HG03025 (cell line): ENCODE data around the gene PLOD2.

Experiments
- ATAC-seq: cut with Tn5 transposase; IDR thresholded peaks from one replicate; pipeline ENCODE4 v1.9.1; 2021; ENCODE audit warnings: mild to moderate bottlenecking, moderate library complexity; ENCODE audit not compliant: unreplicated experiment, low FRiP score

Gene PLOD2

GRCh38 chr3:146160964-146161662 lies at the start of gene PLOD2:
Gene PLOD2, minus strand, starts transcription at chr3:146161184. Its CDS starts 195 bp downstream, at chr3:146160989.
- ATAC-seq = peak; percentile 46

- ATAC-seq = no peak
These were observed 48.4 kb upstream of the PLOD2 start for GRCh38 chr3:146209371-146209770.

- ATAC-seq = no peak
These were observed 42.8 kb upstream of the PLOD2 start for GRCh38 chr3:146203776-146204175.

GRCh38 chr3:146200461-146201220 lies 39.7 kb upstream of the PLOD2 start:
- ATAC-seq = no peak

GRCh38 chr3:146199762-146200161 lies 38.8 kb upstream of the PLOD2 start:
- no peak for ATAC-seq

GRCh38 chr3:146196789-146197188 lies 35.8 kb upstream of the PLOD2 start:
- ATAC-seq = no peak

- no peak for ATAC-seq
These were observed 34.6 kb upstream of the PLOD2 start for GRCh38 chr3:146195605-146196004.

- ATAC-seq = no peak
These were observed 34.0 kb upstream of the PLOD2 start for GRCh38 chr3:146195030-146195429.

GRCh38 chr3:146191051-146191450 lies 30.1 kb upstream of the PLOD2 start:
- no peak for ATAC-seq

GRCh38 chr3:146189519-146190173 lies 28.7 kb upstream of the PLOD2 start:
- peak; percentile 96 for ATAC-seq

- ATAC-seq = no peak
These were observed 26.5 kb upstream of the PLOD2 start for GRCh38 chr3:146187334-146187950.

- no peak for ATAC-seq
These were observed 23.4 kb upstream of the PLOD2 start for GRCh38 chr3:146184241-146185015.

- no peak for ATAC-seq
These were observed 20.2 kb upstream of the PLOD2 start for GRCh38 chr3:146181216-146181615.

GRCh38 chr3:146180376-146180775 lies 19.4 kb upstream of the PLOD2 start:
- no peak for ATAC-seq

- no peak for ATAC-seq
These were observed 17.2 kb upstream of the PLOD2 start for GRCh38 chr3:146178006-146178689.

GRCh38 chr3:146177519-146177918 lies 16.5 kb upstream of the PLOD2 start:
- no peak for ATAC-seq

- no peak for ATAC-seq
These were observed 16.1 kb upstream of the PLOD2 start for GRCh38 chr3:146177072-146177471.

- ATAC-seq = no peak
These were observed 11.6 kb upstream of the PLOD2 start for GRCh38 chr3:146172586-146172985.

GRCh38 chr3:146170591-146170990 lies 9.6 kb upstream of the PLOD2 start:
- no peak for ATAC-seq

- ATAC-seq = no peak
These were observed 8.9 kb upstream of the PLOD2 start for GRCh38 chr3:146169891-146170290.
